Right lobe of liver (tissue), 6 donors: ENCODE results near the gene NXPE4. TPM values are rescaled to one million over a fixed set of nuclear protein-coding genes. Genes with fewer than 3 reads are reported as not detected.
"Not testable (repeated sequence)": the region's sequence is repeated elsewhere in the genome, so short reads cannot be mapped to it uniquely, and the experiment has no call there.

Source experiments
- ATAC-seq, 4 donors: fragments of 200-7000 bp; cut with Tn5 transposase; one replicate each; pipeline ENCODE4 v1.9.1; 2020; ENCODE audit warnings: mild to moderate bottlenecking in 4 of 4, moderate library complexity in 4 of 4
- DNase-seq, 3 donors: peaks; one replicate each; pipeline ENCODE4 v3.0.0-alpha.2; 2020
- H3K27ac ChIP-seq, 3 donors: fragments of 200-600 bp; one replicate each; pipeline ENCODE4 v1.8.0; 2022
- H3K27me3 ChIP-seq, 2 donors: fragments of 200-600 bp; one replicate each; pipeline ENCODE4 v1.8.0; 2022
- H3K36me3 ChIP-seq, 4 donors: fragments of 200-600 bp; sonication (generic) in 1 of 4; one replicate each; pipeline versions ENCODE4 v1.5.1 to v1.8.0; 2017 to 2022; ENCODE audit warnings: control low read depth in 1 of 4
- H3K4me1 ChIP-seq, 4 donors: fragments of 200-600 bp; sonication (generic) in 1 of 4; one replicate each; pipeline versions ENCODE4 v1.5.1 to v1.8.0; 2017 to 2022; ENCODE audit warnings: control low read depth in 1 of 4
- H3K4me3 ChIP-seq, 3 donors: fragments of 200-600 bp; one replicate each; pipeline ENCODE4 v1.8.0; 2022
- H3K9me3 ChIP-seq, 4 donors: fragments of 200-600 bp; sonication (generic) in 1 of 4; one replicate each; pipeline versions ENCODE4 v1.5.1 to v1.8.0; 2017 to 2022; ENCODE audit warnings: control low read depth in 1 of 4
- POLR2A ChIP-seq: fragments of 450-650 bp; IDR thresholded peaks from one replicate; pipeline ENCODE4 v1.6.1; 2017; ENCODE audit warnings: antibody characterized with exemption, mild to moderate bottlenecking
- WGBS: methylation state at CpG from one replicate; pipeline ENCODE4 v1.1.6; 2018; ENCODE audit warnings: low coverage, low lambda C conversion rate; ENCODE audit not compliant: insufficient coverage; ENCODE audit errors: missing lambda C conversion rate; 5-methylcytosine and 5-hydroxymethylcytosine counted together
- intact Hi-C, 2 donors: fragments of 100-400 bp; cut with DNase I; formaldehyde crosslinking; loops; one replicate each; pipeline versions ENCODE4 v1.11.2 to v1.14.1; 2022
- long read RNA-seq: library from polyadenylated mRNA; unstranded; transcript quantifications from one replicate; pipeline ENCODE4 v2.0.0, GENCODE V29; 2019
- total RNA-seq, 6 experiments: library from RNA; depleted of rRNA in 2 of 6; stranded (reverse); fragments of >200 nt in 2 of 6; fragmentation: NEBNext Ultra II Directional in 3 of 6; extraction: Animal tissue kit (Norgen Biotek cat#: 25700) in 3 of 6; gene quantifications; one replicate each; pipeline versions ENCODE4 v1.1.0 to v1.2.4, GENCODE V29; 2016 to 2023
- TF ChIP-seq, protein P1 (sequence below), 4 donors: fragments of 200-600 bp in 3 of 4; fragments of 450-650 bp in 1 of 4; IDR thresholded peaks; one replicate each; pipeline versions ENCODE4 v1.5.1 to v1.8.0; 2016 to 2022; ENCODE audit warnings: antibody characterized with exemption in 4 of 4, mild to moderate bottlenecking in 2 of 4
- donor health status: DM: no; HTN: yes; CAD: no.
- donor health status: DM: no; HTN: no; CAD: no.
- donor health status: DM: no; HTN: no; CAD: no.
- donor health status: DM: no; HTN: yes; CAD: no.
- donor health status: DM: no; HTN: yes; CAD: no.

Gene NXPE4
- not detected for total RNA-seq
- long read RNA-seq, result 0 reads

DNA sequence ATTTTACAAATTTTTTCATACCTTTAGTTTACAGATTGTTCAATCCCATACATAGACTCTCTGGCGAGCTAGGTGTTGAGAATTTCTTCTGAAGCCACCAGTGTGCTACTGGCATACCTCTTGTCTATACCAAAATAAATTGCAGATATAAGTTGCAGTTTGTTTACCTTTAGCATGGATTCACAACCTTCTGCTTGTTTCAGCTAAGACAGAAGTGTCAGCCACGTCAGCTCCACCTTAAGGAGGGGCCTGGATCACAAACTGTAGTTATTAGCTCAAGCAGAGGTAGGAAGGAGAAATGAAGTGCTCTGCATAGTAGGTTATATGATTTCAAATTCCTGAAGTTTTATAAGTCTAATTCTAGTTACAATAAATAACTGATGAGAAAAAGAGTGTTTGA, at the start of gene NXPE4:
Gene NXPE4, minus strand, starts transcription at position 216 of the 400 bp plus-strand sequence. CDS start 1,027 bp downstream, outside the sequence.
- ATAC-seq (no peak), DNase-seq (no peak)
- no peak within 1 kb of the TSS for H3K27ac ChIP-seq
- 29% methylated on average over 2 of the region's 2 CpGs for WGBS
- H3K4me3 ChIP-seq, result no peak within 1 kb of the TSS
- no peaks in the 10 kb centered on the region for H3K27me3 ChIP-seq
- intact Hi-C loops, result no loop called here
- no peaks in the 10 kb centered on the region for H3K9me3 ChIP-seq
- H3K4me1 ChIP-seq, result no peaks in the 10 kb centered on the region
- TF ChIP-seq POLR2A, result no peak
- TF ChIP-seq, protein P1, sequence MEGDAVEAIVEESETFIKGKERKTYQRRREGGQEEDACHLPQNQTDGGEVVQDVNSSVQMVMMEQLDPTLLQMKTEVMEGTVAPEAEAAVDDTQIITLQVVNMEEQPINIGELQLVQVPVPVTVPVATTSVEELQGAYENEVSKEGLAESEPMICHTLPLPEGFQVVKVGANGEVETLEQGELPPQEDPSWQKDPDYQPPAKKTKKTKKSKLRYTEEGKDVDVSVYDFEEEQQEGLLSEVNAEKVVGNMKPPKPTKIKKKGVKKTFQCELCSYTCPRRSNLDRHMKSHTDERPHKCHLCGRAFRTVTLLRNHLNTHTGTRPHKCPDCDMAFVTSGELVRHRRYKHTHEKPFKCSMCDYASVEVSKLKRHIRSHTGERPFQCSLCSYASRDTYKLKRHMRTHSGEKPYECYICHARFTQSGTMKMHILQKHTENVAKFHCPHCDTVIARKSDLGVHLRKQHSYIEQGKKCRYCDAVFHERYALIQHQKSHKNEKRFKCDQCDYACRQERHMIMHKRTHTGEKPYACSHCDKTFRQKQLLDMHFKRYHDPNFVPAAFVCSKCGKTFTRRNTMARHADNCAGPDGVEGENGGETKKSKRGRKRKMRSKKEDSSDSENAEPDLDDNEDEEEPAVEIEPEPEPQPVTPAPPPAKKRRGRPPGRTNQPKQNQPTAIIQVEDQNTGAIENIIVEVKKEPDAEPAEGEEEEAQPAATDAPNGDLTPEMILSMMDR (IDR thresholded peaks at IDR 0.05), result no peak
- no peaks in the 10 kb centered on the region for H3K36me3 ChIP-seq

DNA sequence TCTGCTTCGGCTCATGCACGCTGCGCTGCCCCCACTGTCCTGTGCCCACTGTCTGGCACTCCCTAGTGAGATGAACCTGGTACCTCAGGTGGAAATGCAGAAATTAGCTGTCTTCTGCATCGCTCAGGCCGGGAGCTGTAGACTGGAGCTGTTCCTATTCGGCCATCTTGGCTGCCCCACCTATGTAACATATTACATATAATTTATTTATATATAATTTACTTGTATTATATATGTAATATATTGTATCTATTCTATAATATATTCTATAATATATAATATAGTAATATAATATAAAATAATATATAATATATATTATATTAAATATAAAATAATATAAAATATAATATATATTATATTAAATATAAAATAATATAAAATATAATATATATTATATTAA, 43.9 kb upstream of the NXPE4 start:
- DNase-seq, ATAC-seq, H3K9me3 ChIP-seq, H3K27me3 ChIP-seq, H3K27ac ChIP-seq, H3K4me3 ChIP-seq, H3K36me3 ChIP-seq, intact Hi-C loops, H3K4me1 ChIP-seq: not testable (repeated sequence)
- 92% methylated on average over 6 of the region's 6 CpGs for WGBS

DNA sequence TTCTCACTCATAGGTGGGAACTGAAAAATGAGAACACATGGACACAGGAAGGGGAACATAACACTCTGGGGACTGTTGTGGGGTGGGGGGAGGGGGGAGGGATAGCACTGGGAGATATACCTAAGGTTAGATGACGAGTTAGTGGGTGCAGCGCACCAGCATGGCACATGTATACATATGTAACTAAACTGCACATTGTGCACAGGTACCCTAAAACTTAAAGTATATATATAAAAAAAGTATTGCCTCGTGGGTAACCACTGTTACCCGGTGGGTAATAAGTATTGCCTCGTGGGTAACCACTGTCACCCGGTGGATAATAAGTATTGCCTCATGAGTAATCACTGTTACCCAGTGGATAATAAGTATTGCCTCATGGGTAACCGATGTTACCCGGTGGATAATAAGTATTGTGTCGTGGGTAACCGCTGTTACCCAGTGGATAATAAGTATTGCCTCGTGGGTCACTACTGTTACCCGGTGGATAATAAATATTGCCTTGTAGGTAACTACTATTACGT, 35.9 kb upstream of the NXPE4 start:
- ATAC-seq, intact Hi-C loops, H3K27me3 ChIP-seq, DNase-seq, H3K36me3 ChIP-seq, H3K4me3 ChIP-seq, H3K4me1 ChIP-seq, H3K27ac ChIP-seq, H3K9me3 ChIP-seq: not testable (repeated sequence)
- 91% methylated on average over 7 of the region's 13 CpGs for WGBS

DNA sequence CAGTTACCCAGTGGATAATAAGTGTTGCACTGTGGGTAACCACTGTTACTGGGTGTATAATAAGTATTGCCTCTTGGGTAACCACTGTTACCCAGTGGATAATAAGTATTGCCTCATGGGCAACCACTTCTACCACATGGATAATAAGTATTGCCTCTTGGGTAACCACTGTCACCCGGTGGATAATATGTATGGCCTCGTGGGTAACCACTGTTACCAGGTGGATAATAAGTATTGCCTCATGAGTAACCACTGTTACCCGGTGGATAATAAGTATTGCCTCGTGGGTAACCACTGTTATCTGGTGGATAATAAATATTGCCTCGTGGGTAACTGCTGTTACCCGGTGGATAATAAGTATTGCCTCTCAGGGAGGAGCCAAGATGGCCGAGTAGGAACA, 29.7 kb upstream of the NXPE4 start:
- whole genome bisulfite sequencing, result 20% methylated on average over 1 of the region's 7 CpGs
- no peak for ATAC-seq
- H3K9me3 ChIP-seq, result no peaks in the 10 kb centered on the region
- no peak for DNase-seq
- H3K36me3 ChIP-seq, result no peaks in the 10 kb centered on the region
- intact Hi-C loops, result no loop called here
- no peak overlapping the region for H3K27ac ChIP-seq
- H3K4me3 ChIP-seq, result no peak overlapping the region
- H3K4me1 ChIP-seq, result no peaks in the 10 kb centered on the region
- H3K27me3 ChIP-seq, result no peaks in the 10 kb centered on the region
- TF ChIP-seq POLR2A, result no peak
- TF ChIP-seq, protein P1 (IDR thresholded peaks at IDR 0.05), result no peak

DNA sequence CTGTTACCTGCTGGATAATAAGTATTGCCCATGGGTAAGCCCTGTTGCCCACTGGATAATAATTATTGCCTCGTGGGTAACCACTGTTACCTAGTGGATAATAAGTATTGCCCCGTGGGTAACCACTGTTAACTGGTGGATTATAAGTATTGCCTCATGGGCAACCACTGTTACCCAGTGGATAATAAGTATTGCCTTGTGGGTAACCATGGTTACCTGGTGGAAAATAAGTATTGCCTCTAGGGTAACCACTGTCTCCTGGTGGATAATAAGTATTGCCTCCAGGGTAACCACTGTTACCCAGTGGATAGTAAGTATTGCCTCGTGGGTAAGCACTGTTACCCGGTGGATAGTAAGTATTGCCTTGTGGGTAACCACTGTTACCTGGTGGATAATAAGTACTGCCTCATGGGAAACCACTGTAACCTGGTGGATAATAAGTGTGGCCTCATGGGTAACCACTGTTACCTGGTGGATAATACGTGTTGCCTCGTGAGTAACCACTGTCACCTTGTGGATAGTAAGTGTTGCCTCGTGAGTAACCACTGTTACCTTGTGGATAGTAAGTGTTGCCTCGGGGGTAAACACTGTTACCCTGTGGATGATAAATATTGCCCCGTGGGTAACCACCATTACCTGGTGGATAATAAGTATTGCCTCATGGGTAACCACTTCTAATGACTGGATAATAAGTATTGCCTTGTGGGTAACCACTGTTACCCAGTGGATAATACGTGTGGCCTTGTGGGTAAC, 29.0 kb upstream of the NXPE4 start:
- H3K4me3 ChIP-seq, result no peak overlapping the region
- no peak for TF ChIP-seq POLR2A
- TF ChIP-seq, protein P1 (IDR thresholded peaks at IDR 0.05), result no peak
- H3K4me1 ChIP-seq, result no peaks in the 10 kb centered on the region
- no peaks in the 10 kb centered on the region for H3K36me3 ChIP-seq
- intact Hi-C loops, result no loop called here
- WGBS, result 53% methylated on average over 9 of the region's 10 CpGs
- no peaks in the 10 kb centered on the region for H3K9me3 ChIP-seq
- ATAC-seq (no peak), DNase-seq (no peak)
- no peaks in the 10 kb centered on the region for H3K27me3 ChIP-seq
- H3K27ac ChIP-seq, result no peak overlapping the region
